ENCODE results near the gene CCDC134.

DNA sequence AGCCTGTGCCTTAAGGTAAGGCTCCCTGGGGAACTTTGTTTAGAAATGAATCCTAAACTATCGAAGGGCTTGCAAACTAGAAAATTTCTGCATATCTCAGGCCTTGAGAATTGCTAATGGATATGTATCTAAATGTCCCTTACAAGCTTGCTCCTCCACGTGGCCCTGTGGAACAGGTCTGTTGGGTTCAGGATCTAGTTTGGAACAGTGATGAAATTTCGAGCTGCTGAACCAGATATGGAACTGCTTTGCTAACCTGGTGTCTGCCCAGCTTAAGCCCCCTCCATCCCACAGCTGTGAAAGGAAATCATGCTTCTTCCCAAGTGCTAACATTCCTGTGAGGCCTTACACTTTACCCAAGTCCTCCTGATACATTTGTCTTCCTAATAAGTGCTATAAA, 44.0 kb downstream of the CCDC134 start:
- TF ChIP-seq, protein P1, sequence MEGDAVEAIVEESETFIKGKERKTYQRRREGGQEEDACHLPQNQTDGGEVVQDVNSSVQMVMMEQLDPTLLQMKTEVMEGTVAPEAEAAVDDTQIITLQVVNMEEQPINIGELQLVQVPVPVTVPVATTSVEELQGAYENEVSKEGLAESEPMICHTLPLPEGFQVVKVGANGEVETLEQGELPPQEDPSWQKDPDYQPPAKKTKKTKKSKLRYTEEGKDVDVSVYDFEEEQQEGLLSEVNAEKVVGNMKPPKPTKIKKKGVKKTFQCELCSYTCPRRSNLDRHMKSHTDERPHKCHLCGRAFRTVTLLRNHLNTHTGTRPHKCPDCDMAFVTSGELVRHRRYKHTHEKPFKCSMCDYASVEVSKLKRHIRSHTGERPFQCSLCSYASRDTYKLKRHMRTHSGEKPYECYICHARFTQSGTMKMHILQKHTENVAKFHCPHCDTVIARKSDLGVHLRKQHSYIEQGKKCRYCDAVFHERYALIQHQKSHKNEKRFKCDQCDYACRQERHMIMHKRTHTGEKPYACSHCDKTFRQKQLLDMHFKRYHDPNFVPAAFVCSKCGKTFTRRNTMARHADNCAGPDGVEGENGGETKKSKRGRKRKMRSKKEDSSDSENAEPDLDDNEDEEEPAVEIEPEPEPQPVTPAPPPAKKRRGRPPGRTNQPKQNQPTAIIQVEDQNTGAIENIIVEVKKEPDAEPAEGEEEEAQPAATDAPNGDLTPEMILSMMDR (conservative IDR thresholded peaks at IDR 0.05 in 1 of 2, IDR thresholded peaks at IDR 0.05 in 1 of 2; ENCODE audit: low read depth in 1 of 2, low read length in 2 of 2): no peak
- no peak for TF ChIP-seq EZH2 (IDR thresholded peaks at IDR 0.05; ENCODE audit: low read length, missing control alignments)
